ENCODE data around the gene UBE2R2. TPM values are rescaled to one million over a fixed set of nuclear protein-coding genes. Genes with fewer than 3 reads are reported as not detected.

Gene UBE2R2
- total and polyA plus RNA-seq, 2 of the 8 experiments (the other 6 are each of a cell fraction or from before 2014, with no cell fraction given), result 19.4 to 42.1 TPM

- TF ChIP-seq CHD7 (IDR thresholded peaks at IDR 0.05; ENCODE audit: insufficient replicate concordance, low read length), result no peak
- TF ChIP-seq KDM4A (IDR thresholded peaks at IDR 0.05; ENCODE audit: low read depth, low read length, severe bottlenecking), result no peak
- TF ChIP-seq SAP30 (IDR thresholded peaks at IDR 0.05; ENCODE audit: insufficient read depth, insufficient replicate concordance, low read length), result no peak
- TF ChIP-seq ZNF274 (IDR thresholded peaks at IDR 0.05; ENCODE audit: borderline replicate concordance, extremely low read depth, low read length), result no peak
- TF ChIP-seq TEAD4 (IDR thresholded peaks at IDR 0.05; ENCODE audit: low read depth, low read length), result no peak
- no peak for TF ChIP-seq BRCA1 (IDR thresholded peaks at IDR 0.05; ENCODE audit: low read depth, low read length)
Measured at GRCh38 chr9:33837138-33837537, 20.2 kb downstream of the UBE2R2 start (continued).
